HG03039 (cell line): ENCODE results near the gene MUTYH.

Experiments
- ATAC-seq: cut with Tn5 transposase; IDR thresholded peaks from one replicate; pipeline ENCODE4 v1.9.1; 2021; ENCODE audit warnings: mild to moderate bottlenecking, moderate library complexity; ENCODE audit not compliant: unreplicated experiment

The MUTYH gene

DNA sequence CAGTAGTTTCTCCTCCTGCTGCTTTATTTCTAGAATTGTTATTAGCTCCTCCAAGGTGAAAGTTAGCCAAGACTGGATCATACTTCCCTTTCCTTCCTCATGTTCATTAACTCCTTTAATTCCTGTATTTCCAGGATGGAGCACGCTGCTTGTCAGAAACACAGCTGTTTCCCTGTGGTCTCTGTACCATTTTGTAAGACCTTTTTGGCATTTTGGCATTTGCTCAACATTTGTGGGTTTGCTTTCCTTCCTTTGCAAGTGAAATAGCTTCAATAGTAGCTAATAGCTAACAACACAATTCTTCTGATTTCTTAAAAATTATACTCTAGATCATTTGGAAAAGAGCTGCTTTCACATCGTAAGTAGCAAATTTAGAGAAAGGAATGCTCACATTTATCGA lies 57.9 kb downstream of the MUTYH start:
- ATAC-seq: no peak
